HepG2 (cell line): ENCODE measurements around the gene F7.

Experiments
- ELF1 ChIP-seq: sonication (generic); formaldehyde crosslinking; IDR thresholded peaks from 2 replicates; pipeline ENCODE4 v1.4.0; 2020; ENCODE audit warnings: missing genetic modification reagents
- FOXP1 ChIP-seq, 2 experiments: fragments of 450-650 bp in 1 of 2; IDR thresholded peaks; 2 replicates each; pipeline ENCODE4 v1.6.1; 2017 to 2018; ENCODE audit warnings: antibody characterized with exemption in 1 of 2
- SIN3A ChIP-seq: IDR thresholded peaks from 2 replicates; pipeline ENCODE4 v1.6.1; 2011; ENCODE audit warnings: low read depth, mild to moderate bottlenecking, control low read depth, low read length, borderline replicate concordance
- SIN3B ChIP-seq: fragments of 150-350 bp; IDR thresholded peaks from 2 replicates; pipeline ENCODE4 v1.6.1; 2014; ENCODE audit warnings: low read length
- TEAD2 ChIP-seq: sonication (generic); formaldehyde crosslinking; IDR thresholded peaks from 2 replicates; pipeline ENCODE4 v1.9.0; 2021; ENCODE audit warnings: missing genetic modification reagents
- ZNF879 ChIP-seq: sonication (generic); formaldehyde crosslinking; IDR thresholded peaks from 2 replicates; pipeline ENCODE4 v1.8.1; 2023; ENCODE audit warnings: missing genetic modification reagents

GRCh38 chr13:113115363-113116205, 10.0 kb downstream of the F7 start:
- TF ChIP-seq SIN3A (no peak), TEAD2 (CRISPR knock-in tag) (no peak), ELF1 (CRISPR knock-in tag) (no peak), FOXP1 (IDR thresholded peaks at IDR 0.05) (no peak), FOXP1 (CRISPR knock-in tag; IDR thresholded peaks at IDR 0.05) (no peak), ZNF879 (no peak), SIN3B (no peak)
